ENCODE data around the gene PHYH.
"Not testable (repeated sequence)": the region's sequence is repeated elsewhere in the genome, so short reads cannot be mapped to it uniquely, and the experiment has no call there.

PHYH gene

GRCh38 chr10:13299437-13300287, at the start of gene PHYH:
PHYH (minus strand) TSS chr10:13300064; CDS start chr10:13300042, 22 bp downstream.
- peak; percentile 56 to 72 for DNase-seq (ENCODE audit: low read depth in 1 of 2, low spot score in 1 of 2)

GRCh38 chr10:13348216-13349017, 48.6 kb upstream of the PHYH start, which contains the start of gene SEPHS1:
SEPHS1 (minus strand) TSS chr10:13348293; CDS start chr10:13344950, 3,343 bp downstream.
- DNase-seq (ENCODE audit: low read depth in 1 of 2, low spot score in 1 of 2), result peak; percentile 64 to 78

- DNase-seq (ENCODE audit: low read depth in 1 of 2, low spot score in 1 of 2), result peak; percentile 53 to 73
Observed at GRCh38 chr10:13347500-13348156, 47.8 kb upstream of the PHYH start.

GRCh38 chr10:13347043-13347499, 47.2 kb upstream of the PHYH start:
- no peak for DNase-seq (ENCODE audit: low read depth in 1 of 2, low spot score in 1 of 2)

- DNase-seq (ENCODE audit: low read depth in 1 of 2, low spot score in 1 of 2), result no peak
Observed at GRCh38 chr10:13346283-13347042, 46.6 kb upstream of the PHYH start.

GRCh38 chr10:13340626-13341376, 40.9 kb upstream of the PHYH start:
- DNase-seq (ENCODE audit: low read depth in 1 of 2, low spot score in 1 of 2), result no peak

- no peak for DNase-seq (ENCODE audit: low read depth in 1 of 2, low spot score in 1 of 2)
Observed at GRCh38 chr10:13340068-13340467, 40.2 kb upstream of the PHYH start.

GRCh38 chr10:13338390-13339110, 38.7 kb upstream of the PHYH start:
- DNase-seq (ENCODE audit: low read depth in 1 of 2, low spot score in 1 of 2), result no peak

GRCh38 chr10:13337827-13338196, 37.9 kb upstream of the PHYH start:
- DNase-seq (ENCODE audit: low read depth in 1 of 2, low spot score in 1 of 2), result no peak

- no peak for DNase-seq (ENCODE audit: low read depth in 1 of 2, low spot score in 1 of 2)
Observed at GRCh38 chr10:13337128-13337826, 37.4 kb upstream of the PHYH start.

- no peak for DNase-seq (ENCODE audit: low read depth in 1 of 2, low spot score in 1 of 2)
Observed at GRCh38 chr10:13335881-13336280, 36.0 kb upstream of the PHYH start.

- no peak for DNase-seq (ENCODE audit: low read depth in 1 of 2, low spot score in 1 of 2)
Observed at GRCh38 chr10:13334556-13334955, 34.7 kb upstream of the PHYH start.

- no peak for DNase-seq (ENCODE audit: low read depth in 1 of 2, low spot score in 1 of 2)
Observed at GRCh38 chr10:13331646-13332045, 31.8 kb upstream of the PHYH start.

GRCh38 chr10:13330980-13331379, 31.1 kb upstream of the PHYH start:
- not testable (repeated sequence) for DNase-seq (ENCODE audit: low read depth in 1 of 2, low spot score in 1 of 2)

GRCh38 chr10:13329565-13329964, 29.7 kb upstream of the PHYH start:
- DNase-seq (ENCODE audit: low read depth in 1 of 2, low spot score in 1 of 2), result no peak

GRCh38 chr10:13328613-13329012, 28.7 kb upstream of the PHYH start:
- no peak for DNase-seq (ENCODE audit: low read depth in 1 of 2, low spot score in 1 of 2)

- no peak for DNase-seq (ENCODE audit: low read depth in 1 of 2, low spot score in 1 of 2)
Observed at GRCh38 chr10:13328126-13328525, 28.3 kb upstream of the PHYH start.

- DNase-seq (ENCODE audit: low read depth in 1 of 2, low spot score in 1 of 2), result no peak
Observed at GRCh38 chr10:13327534-13327933, 27.7 kb upstream of the PHYH start.

Data from activated T-helper 1 cell treated with anti-CD3 and anti-CD28 coated beads, Interleukin-2, amount 50 U/mL, for 16 hours (primary cell).